ENCODE results near the gene SEZ6L.

The SEZ6L gene

GRCh38 chr22:26380072-26380830 lies 211.0 kb downstream of the SEZ6L start:
- Histone ChIP-seq H3K4ac (ENCODE audit: low read length) (no peak overlapping the region), H3K27ac (replicated peaks; ENCODE audit: low read length) (no peak overlapping the region), H2BK15ac (ENCODE audit: low read length) (no peak overlapping the region), H3K27me3 (ENCODE audit: control insufficient read depth in 3 of 3, insufficient read depth in 3 of 3, low read depth in 1 of 3, low read length in 3 of 3) (peaks cover 0 to 18% (median 0%) of the 10 kb centered on the region in 3 experiments), H3K36me3 (replicated peaks in 1 of 2; ENCODE audit: control insufficient read depth in 2 of 2, insufficient read depth in 2 of 2, low read length in 2 of 2) (no peaks in the 10 kb centered on the region), H3K23ac (ENCODE audit: low read depth, low read length, poor library complexity) (no peak overlapping the region), H3K4me3 (ENCODE audit: low read length in 2 of 2) (no peak overlapping the region), H4K91ac (ENCODE audit: low read depth, low read length, poor library complexity) (no peak overlapping the region), H3K9me3 (replicated peaks in 1 of 2; ENCODE audit: control insufficient read depth in 2 of 2, insufficient read depth in 1 of 2, low read depth in 1 of 2, low read length in 2 of 2) (peaks cover 1 to 4% of the 10 kb centered on the region in 2 donors), H2AFZ (ENCODE audit: low read length) (no peak overlapping the region), H2BK120ac (ENCODE audit: low read depth, low read length) (no peak overlapping the region), H3K79me1 (ENCODE audit: low read depth, low read length) (no peaks in the 10 kb centered on the region), H4K8ac (ENCODE audit: low read depth, low read length) (no peak overlapping the region), H2AK5ac (ENCODE audit: low read depth, low read length) (no peak overlapping the region), H3K14ac (ENCODE audit: low read length) (no peak overlapping the region), H3K9ac (ENCODE audit: low read depth, low read length, poor library complexity) (no peak overlapping the region), H2BK5ac (ENCODE audit: low read length) (no peak overlapping the region), H3K18ac (ENCODE audit: low read length) (no peak overlapping the region), H3K4me1 (ENCODE audit: control insufficient read depth in 2 of 2, insufficient read depth in 1 of 2, low read depth in 1 of 2, low read length in 2 of 2) (peaks cover 9% of the 10 kb centered on the region in 2 donors), H3K4me2 (ENCODE audit: insufficient read depth, low read length, poor library complexity, severe bottlenecking) (no peak overlapping the region), H2BK12ac (ENCODE audit: low read length) (no peak overlapping the region)
- no peak for DNase-seq (ENCODE audit: low spot score)
- WGBS, 2 donors (ENCODE audit: extremely low coverage in 2 of 2, insufficient read length in 2 of 2, insufficient replicate concordance in 1 of 2), result no CpG with 5 or more reads among the region's 10 CpGs

- no peak for DNase-seq (ENCODE audit: low spot score)
- no CpG with 5 or more reads among the region's 3 CpGs for WGBS, 2 donors (ENCODE audit: extremely low coverage in 2 of 2, insufficient read length in 2 of 2, insufficient replicate concordance in 1 of 2)
- Histone ChIP-seq H3K4ac (ENCODE audit: low read length) (no peak overlapping the region), H2AFZ (ENCODE audit: low read length) (no peak overlapping the region), H3K14ac (ENCODE audit: low read length) (no peak overlapping the region), H2BK15ac (ENCODE audit: low read length) (no peak overlapping the region), H3K4me3 (ENCODE audit: low read length in 2 of 2) (no peak overlapping the region), H4K8ac (ENCODE audit: low read depth, low read length) (no peak overlapping the region), H2BK12ac (ENCODE audit: low read length) (no peak overlapping the region), H3K18ac (ENCODE audit: low read length) (no peak overlapping the region), H2AK5ac (ENCODE audit: low read depth, low read length) (no peak overlapping the region), H2BK120ac (ENCODE audit: low read depth, low read length) (no peak overlapping the region), H3K36me3 (replicated peaks in 1 of 2; ENCODE audit: control insufficient read depth in 2 of 2, insufficient read depth in 2 of 2, low read length in 2 of 2) (no peaks in the 10 kb centered on the region), H3K4me1 (ENCODE audit: control insufficient read depth in 2 of 2, insufficient read depth in 1 of 2, low read depth in 1 of 2, low read length in 2 of 2) (peaks cover 4 to 6% of the 10 kb centered on the region in 2 donors), H3K79me1 (ENCODE audit: low read depth, low read length) (no peaks in the 10 kb centered on the region), H4K91ac (ENCODE audit: low read depth, low read length, poor library complexity) (no peak overlapping the region), H2BK5ac (ENCODE audit: low read length) (no peak overlapping the region), H3K9me3 (replicated peaks in 1 of 2; ENCODE audit: control insufficient read depth in 2 of 2, insufficient read depth in 1 of 2, low read depth in 1 of 2, low read length in 2 of 2) (peaks cover 1 to 4% of the 10 kb centered on the region in 2 donors), H3K23ac (ENCODE audit: low read depth, low read length, poor library complexity) (no peak overlapping the region), H3K4me2 (ENCODE audit: insufficient read depth, low read length, poor library complexity, severe bottlenecking) (no peak overlapping the region), H3K27ac (replicated peaks; ENCODE audit: low read length) (no peak overlapping the region), H3K27me3 (ENCODE audit: control insufficient read depth in 3 of 3, insufficient read depth in 3 of 3, low read depth in 1 of 3, low read length in 3 of 3) (peaks cover 0 to 18% (median 0%) of the 10 kb centered on the region in 3 experiments), H3K9ac (ENCODE audit: low read depth, low read length, poor library complexity) (no peak overlapping the region)
Measured at GRCh38 chr22:26382782-26383181, 213.5 kb downstream of the SEZ6L start.

- no peak overlapping the region for H3K4ac ChIP-seq (ENCODE audit: low read length)
- H2BK15ac ChIP-seq (ENCODE audit: low read length), result no peak overlapping the region
- DNase-seq (ENCODE audit: low spot score), result no peak
- peaks cover 0 to 18% (median 0%) of the 10 kb centered on the region in 3 experiments for H3K27me3 ChIP-seq (ENCODE audit: control insufficient read depth in 3 of 3, insufficient read depth in 3 of 3, low read depth in 1 of 3, low read length in 3 of 3)
- WGBS, 2 donors (ENCODE audit: extremely low coverage in 2 of 2, insufficient read length in 2 of 2, insufficient replicate concordance in 1 of 2), result no CpG with 5 or more reads among the region's 7 CpGs
- H3K4me1 ChIP-seq (ENCODE audit: control insufficient read depth in 2 of 2, insufficient read depth in 1 of 2, low read depth in 1 of 2, low read length in 2 of 2), result peaks cover 4% of the 10 kb centered on the region in 2 donors
- H2BK12ac ChIP-seq (ENCODE audit: low read length), result no peak overlapping the region
- no peak overlapping the region for H4K8ac ChIP-seq (ENCODE audit: low read depth, low read length)
- no peak overlapping the region for H3K27ac ChIP-seq (replicated peaks; ENCODE audit: low read length)
- no peaks in the 10 kb centered on the region for H3K79me1 ChIP-seq (ENCODE audit: low read depth, low read length)
- H3K9ac ChIP-seq (ENCODE audit: low read depth, low read length, poor library complexity), result no peak overlapping the region
- H4K91ac ChIP-seq (ENCODE audit: low read depth, low read length, poor library complexity), result no peak overlapping the region
- H3K23ac ChIP-seq (ENCODE audit: low read depth, low read length, poor library complexity), result no peak overlapping the region
- no peak overlapping the region for H2AFZ ChIP-seq (ENCODE audit: low read length)
- H3K36me3 ChIP-seq (replicated peaks in 1 of 2; ENCODE audit: control insufficient read depth in 2 of 2, insufficient read depth in 2 of 2, low read length in 2 of 2), result no peaks in the 10 kb centered on the region
- H2BK5ac ChIP-seq (ENCODE audit: low read length), result no peak overlapping the region
- no peak overlapping the region for H3K14ac ChIP-seq (ENCODE audit: low read length)
- H3K4me2 ChIP-seq (ENCODE audit: insufficient read depth, low read length, poor library complexity, severe bottlenecking), result no peak overlapping the region
- no peak overlapping the region for H2BK120ac ChIP-seq (ENCODE audit: low read depth, low read length)
- no peak overlapping the region for H2AK5ac ChIP-seq (ENCODE audit: low read depth, low read length)
- no peak overlapping the region for H3K18ac ChIP-seq (ENCODE audit: low read length)
- no peak overlapping the region for H3K4me3 ChIP-seq (ENCODE audit: low read length in 2 of 2)
- peaks cover 0 to 1% of the 10 kb centered on the region in 2 donors for H3K9me3 ChIP-seq (replicated peaks in 1 of 2; ENCODE audit: control insufficient read depth in 2 of 2, insufficient read depth in 1 of 2, low read depth in 1 of 2, low read length in 2 of 2)
Measured at GRCh38 chr22:26383968-26384556, 214.8 kb downstream of the SEZ6L start.

- Histone ChIP-seq H3K27me3 (ENCODE audit: control insufficient read depth in 3 of 3, insufficient read depth in 3 of 3, low read depth in 1 of 3, low read length in 3 of 3) (peaks cover 0 to 15% (median 0%) of the 10 kb centered on the region in 3 experiments), H2BK12ac (ENCODE audit: low read length) (no peak overlapping the region), H3K23ac (ENCODE audit: low read depth, low read length, poor library complexity) (no peak overlapping the region), H3K79me1 (ENCODE audit: low read depth, low read length) (no peaks in the 10 kb centered on the region), H3K9me3 (replicated peaks in 1 of 2; ENCODE audit: control insufficient read depth in 2 of 2, insufficient read depth in 1 of 2, low read depth in 1 of 2, low read length in 2 of 2) (no peaks in the 10 kb centered on the region), H3K4me2 (ENCODE audit: insufficient read depth, low read length, poor library complexity, severe bottlenecking) (no peak overlapping the region), H3K4me3 (ENCODE audit: low read length in 2 of 2) (no peak overlapping the region), H3K9ac (ENCODE audit: low read depth, low read length, poor library complexity) (no peak overlapping the region), H3K14ac (ENCODE audit: low read length) (no peak overlapping the region), H2BK120ac (ENCODE audit: low read depth, low read length) (no peak overlapping the region), H2BK15ac (ENCODE audit: low read length) (no peak overlapping the region), H3K18ac (ENCODE audit: low read length) (no peak overlapping the region), H3K27ac (replicated peaks; ENCODE audit: low read length) (no peak overlapping the region), H2AK5ac (ENCODE audit: low read depth, low read length) (no peak overlapping the region), H4K91ac (ENCODE audit: low read depth, low read length, poor library complexity) (no peak overlapping the region), H3K36me3 (replicated peaks in 1 of 2; ENCODE audit: control insufficient read depth in 2 of 2, insufficient read depth in 2 of 2, low read length in 2 of 2) (no peaks in the 10 kb centered on the region), H4K8ac (ENCODE audit: low read depth, low read length) (no peak overlapping the region), H3K4ac (ENCODE audit: low read length) (no peak overlapping the region), H3K4me1 (ENCODE audit: control insufficient read depth in 2 of 2, insufficient read depth in 1 of 2, low read depth in 1 of 2, low read length in 2 of 2) (peaks cover 4% of the 10 kb centered on the region in 2 donors), H2AFZ (ENCODE audit: low read length) (no peak overlapping the region), H2BK5ac (ENCODE audit: low read length) (no peak overlapping the region)
- WGBS, 2 donors (ENCODE audit: extremely low coverage in 2 of 2, insufficient read length in 2 of 2, insufficient replicate concordance in 1 of 2), result no CpG with 5 or more reads among the region's 1 CpG
- no peak for DNase-seq (ENCODE audit: low spot score)
Measured at GRCh38 chr22:26385164-26385563, 215.9 kb downstream of the SEZ6L start.

Data from neuronal stem cell (in vitro differentiated cells).